Gastroesophageal sphincter (tissue), 3 donors: Measurements from ENCODE around the gene BPTF.

ENCODE experiments used
- CTCF ChIP-seq, 4 experiments: fragments of 200-600 bp in 2 of 4; fragments of 450-650 bp in 2 of 4; sonication (generic) in 1 of 4; IDR thresholded peaks; one replicate each; pipeline ENCODE4 v1.5.1; 2017 to 2019; ENCODE audit warnings: antibody characterized with exemption in 4 of 4, mild to moderate bottlenecking in 2 of 4, moderate library complexity in 2 of 4
- EP300 ChIP-seq: sonication (generic); formaldehyde crosslinking; IDR thresholded peaks from one replicate; pipeline ENCODE4 v1.6.1; 2017; ENCODE audit warnings: antibody characterized with exemption, mild to moderate bottlenecking
- POLR2A ChIP-seq, 2 donors: fragments of 450-650 bp; IDR thresholded peaks; one replicate each; pipeline ENCODE4 v1.6.1; 2017; ENCODE audit warnings: antibody characterized with exemption in 2 of 2, mild to moderate bottlenecking in 2 of 2, moderate library complexity in 1 of 2
- POLR2AphosphoS5 ChIP-seq: sonication (generic); formaldehyde crosslinking; IDR thresholded peaks from one replicate; pipeline ENCODE4 v1.6.1; 2017; ENCODE audit warnings: antibody characterized with exemption

GRCh38 chr17:68011199-68011665, 185.9 kb downstream of the BPTF start:
- TF ChIP-seq CTCF (IDR thresholded peaks at IDR 0.05) = peak in 3 of 4 experiments; percentile 55 to 59 (median 59)
- no peak for TF ChIP-seq POLR2A (IDR thresholded peaks at IDR 0.05)
- TF ChIP-seq EP300 = no peak
- TF ChIP-seq POLR2AphosphoS5 = no peak
